HG02623 (cell line): ENCODE measurements around the gene FAM131C.
"Not testable (repeated sequence)": the region's sequence is repeated elsewhere in the genome, so short reads cannot be mapped to it uniquely, and the experiment has no call there.

ENCODE experiments used
- ATAC-seq: cut with Tn5 transposase; IDR thresholded peaks from one replicate; pipeline ENCODE4 v1.9.1; 2021; ENCODE audit warnings: moderate library complexity; ENCODE audit not compliant: unreplicated experiment

Gene FAM131C

DNA sequence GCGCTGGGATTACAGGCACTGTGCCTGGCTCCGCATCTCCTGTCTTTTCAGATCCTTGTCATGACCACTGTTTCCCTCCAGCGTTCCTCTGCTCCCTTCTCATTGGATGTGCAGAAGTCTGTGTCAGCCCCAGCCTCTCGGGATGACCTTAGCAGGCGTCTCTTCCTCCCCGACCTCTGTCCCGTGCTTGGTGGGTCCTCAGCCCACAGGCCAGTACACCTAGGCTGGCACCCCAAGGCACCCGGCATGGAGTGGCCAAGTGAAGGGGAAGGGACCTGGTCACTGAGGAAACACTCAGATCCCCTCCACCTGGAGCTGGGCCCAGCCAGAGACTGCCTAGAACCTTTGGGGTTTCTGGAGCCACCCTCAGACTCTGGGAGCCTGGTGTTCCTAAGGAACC, 32.3 kb downstream of the FAM131C start:
- ATAC-seq = no peak

DNA sequence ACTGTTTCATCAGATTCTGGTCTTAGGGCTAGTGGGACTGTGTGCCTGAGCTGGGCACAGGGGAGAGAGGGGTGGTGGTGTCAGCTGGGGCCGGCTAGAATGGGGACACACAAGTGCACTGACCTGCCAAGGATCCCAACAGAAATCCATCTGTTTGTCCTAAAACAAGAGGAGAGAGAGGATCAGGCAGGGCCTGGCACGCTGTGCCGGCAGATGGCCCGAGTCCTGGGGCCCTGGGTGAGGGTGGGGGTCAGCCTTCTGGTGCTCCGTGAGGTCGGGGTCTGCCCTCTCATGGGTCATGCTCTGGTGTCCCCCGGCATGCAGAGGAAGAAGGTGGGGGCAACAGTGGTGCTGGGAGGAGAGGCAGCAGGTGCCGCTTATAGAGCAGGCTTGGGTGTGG, 33.6 kb downstream of the FAM131C start:
- not testable (repeated sequence) for ATAC-seq

DNA sequence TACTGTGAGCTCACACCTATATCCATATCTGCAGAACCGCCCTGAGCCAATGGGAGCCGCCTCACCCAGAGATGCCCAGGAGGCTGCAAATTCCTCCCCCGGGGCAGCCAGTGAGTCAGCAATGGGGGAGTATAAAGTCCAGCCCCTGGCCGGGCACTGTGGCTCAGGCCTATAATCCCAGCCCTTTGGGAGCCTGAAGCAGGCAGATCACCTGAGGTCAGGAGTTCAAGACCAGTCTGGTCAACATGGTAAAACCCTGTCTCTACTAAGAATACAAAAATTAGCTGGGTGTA, 34.9 kb downstream of the FAM131C start:
- no peak for ATAC-seq

DNA sequence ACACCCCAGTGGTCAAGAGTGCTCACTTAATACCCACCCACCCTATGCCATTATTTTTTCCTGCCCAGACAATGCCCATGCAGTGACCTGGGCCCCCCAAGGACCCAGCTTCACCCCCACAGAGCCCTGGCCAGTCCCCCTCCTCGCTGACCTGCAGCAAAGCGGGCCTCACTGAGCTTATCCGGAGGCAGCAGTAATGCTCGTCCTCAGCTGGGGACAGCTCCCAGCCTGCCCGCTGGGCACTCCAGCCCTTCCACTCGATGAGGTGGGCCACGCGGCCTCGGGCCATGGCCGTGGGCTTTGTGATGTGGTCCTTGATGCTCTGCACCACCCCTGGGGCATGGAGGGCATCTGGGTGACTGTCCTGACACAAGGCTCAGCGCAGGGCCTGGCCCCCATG, 37.0 kb downstream of the FAM131C start:
- ATAC-seq = not testable (repeated sequence)

DNA sequence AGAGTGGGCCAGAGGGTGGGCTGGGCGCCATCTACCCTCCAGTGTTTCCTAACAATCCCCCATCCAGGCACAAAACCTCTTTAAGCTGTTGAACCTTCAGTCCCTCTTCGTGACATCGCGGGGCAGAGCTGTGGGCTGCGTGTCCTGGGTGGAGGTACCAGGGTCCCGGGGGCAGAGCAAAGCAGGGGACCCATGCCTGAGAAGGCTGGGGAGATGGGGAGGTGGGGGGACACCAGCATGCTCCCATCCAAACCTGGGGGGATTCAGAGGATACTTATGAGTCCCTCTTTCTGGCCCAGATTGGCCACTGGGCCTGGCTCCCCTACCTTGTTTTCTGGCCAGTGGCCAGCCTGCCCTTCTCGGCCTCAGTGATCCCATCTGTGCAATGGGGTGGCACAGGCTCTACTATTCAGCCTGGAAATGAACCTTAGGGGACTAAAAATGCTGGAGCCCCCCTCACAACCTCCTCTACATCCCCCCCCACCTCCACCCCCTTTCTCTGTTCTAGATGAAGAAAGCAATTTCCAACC, 40.3 kb downstream of the FAM131C start:
- not testable (repeated sequence) for ATAC-seq

DNA sequence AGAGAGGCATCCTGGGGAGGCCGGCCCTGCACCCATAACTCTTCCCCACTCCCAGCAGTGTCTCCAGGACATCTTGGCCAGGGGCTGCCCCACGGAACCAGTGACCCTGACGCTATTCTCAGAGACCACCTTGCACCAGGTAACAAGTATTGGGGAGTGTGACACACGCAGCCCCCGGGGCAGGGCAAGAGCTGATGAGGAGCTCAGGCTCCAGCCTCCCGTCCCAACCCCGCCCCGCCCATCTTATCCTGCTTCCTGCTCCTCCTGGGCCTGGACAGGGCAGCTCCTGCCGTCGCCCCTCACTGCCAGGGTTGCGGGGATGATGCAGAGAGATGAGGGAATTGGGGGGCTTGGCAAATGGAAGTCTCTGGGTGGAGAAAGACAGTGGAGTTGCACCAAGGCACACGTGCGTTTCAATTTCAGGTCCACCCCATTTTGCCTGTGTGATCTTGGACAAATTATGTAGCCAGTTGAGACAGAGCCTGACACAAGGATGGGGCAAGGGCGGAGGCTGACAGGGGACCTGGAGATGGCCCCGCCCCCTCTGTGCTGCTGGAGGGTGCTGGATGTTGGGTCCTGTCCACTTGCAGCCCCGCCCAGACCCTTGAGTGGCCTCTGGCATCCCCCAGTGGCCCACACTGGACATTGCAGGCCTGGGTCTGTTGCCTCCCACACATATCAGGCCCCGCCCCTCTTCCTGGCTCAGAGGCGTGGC, 40.9 kb downstream of the FAM131C start:
- ATAC-seq = no peak

DNA sequence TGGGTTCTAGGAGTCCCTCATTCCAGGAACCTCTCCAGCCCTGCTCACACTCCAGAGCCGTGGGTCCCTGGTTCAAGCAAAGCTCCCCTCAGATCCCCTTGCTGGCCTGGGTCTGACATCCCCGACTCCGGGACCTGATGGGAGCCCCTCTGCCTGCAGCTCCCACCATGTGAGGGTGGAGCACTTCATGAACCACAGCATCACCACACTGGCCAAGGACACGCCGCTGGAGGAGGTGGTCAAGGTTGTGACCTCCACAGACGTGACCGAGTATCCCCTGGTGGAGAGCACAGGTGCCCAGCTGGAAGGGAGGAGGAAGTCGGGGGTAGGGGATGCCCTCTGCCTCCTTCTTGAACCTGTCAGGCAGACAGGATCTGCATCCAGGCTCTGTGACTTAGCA, 41.9 kb downstream of the FAM131C start:
- no peak for ATAC-seq

DNA sequence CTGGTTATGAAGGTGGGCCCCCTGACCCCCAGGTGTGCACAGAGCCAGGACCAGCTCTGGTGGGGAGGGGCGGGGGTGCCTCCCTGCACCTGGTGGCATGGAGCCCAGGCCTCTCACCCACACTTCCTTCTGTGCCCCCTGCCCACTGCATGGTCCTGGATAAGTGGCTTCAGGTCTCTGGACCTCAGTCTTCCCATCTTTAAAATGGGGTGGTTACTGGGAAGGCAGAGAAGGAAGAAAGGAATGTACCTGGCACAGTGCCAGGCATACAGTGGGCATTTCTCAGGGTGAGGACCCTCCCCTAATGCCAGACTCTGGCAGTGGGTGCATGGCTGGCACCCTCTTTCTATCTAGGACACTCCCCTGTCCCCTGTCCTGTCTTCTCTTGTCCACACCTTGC, 44.2 kb downstream of the FAM131C start:
- ATAC-seq = no peak

DNA sequence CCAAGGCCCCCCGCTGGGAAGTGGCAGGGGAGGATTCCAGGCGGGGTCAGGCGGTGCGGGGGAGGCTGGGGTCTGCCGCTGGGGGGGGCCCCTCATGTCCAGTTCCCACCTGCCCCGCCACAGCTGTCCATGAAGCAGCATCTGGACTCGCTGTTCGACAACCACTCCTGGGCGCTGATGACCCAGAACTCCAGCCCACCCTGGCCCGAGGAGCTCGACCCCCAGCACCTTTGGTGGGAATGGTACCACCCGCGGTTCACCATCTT, 44.5 kb downstream of the FAM131C start:
- not testable (repeated sequence) for ATAC-seq

DNA sequence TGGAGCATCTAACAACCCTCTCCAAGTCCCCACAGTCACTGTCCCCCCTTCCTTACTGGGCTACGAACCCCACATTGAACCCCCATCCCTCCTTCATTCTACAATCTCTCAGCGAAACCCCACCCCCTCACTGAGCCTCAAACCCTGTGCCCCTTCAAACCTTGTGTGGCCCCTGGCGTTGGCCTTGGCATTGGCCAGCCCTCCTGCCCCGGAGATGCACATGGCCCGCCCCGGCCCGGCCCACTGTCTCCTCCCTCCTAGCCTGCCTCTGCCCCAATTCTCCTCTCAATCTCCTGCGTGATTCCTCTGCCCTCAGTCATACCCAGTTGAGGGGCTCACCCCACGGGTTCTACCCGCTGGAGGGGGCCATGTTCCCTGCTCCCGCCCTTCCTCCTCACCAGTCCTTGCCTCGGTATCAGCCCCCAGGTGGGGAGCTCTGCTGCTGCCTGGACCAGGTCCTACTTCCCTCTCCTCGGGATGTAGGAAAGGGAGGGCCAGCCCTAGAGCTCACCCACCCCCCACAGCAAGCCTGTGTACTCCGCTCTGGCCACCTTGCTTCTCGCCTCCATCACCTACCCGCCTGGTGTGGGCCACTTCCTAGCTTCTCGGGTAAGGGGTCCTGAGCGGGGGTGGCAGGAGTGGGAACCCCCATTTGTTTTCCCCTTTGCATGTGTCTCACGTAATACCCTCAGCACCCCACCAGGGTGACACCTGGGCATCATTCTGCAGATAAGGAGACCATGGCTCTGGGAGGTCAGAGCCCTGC, 45.0 kb downstream of the FAM131C start:
- no peak for ATAC-seq

DNA sequence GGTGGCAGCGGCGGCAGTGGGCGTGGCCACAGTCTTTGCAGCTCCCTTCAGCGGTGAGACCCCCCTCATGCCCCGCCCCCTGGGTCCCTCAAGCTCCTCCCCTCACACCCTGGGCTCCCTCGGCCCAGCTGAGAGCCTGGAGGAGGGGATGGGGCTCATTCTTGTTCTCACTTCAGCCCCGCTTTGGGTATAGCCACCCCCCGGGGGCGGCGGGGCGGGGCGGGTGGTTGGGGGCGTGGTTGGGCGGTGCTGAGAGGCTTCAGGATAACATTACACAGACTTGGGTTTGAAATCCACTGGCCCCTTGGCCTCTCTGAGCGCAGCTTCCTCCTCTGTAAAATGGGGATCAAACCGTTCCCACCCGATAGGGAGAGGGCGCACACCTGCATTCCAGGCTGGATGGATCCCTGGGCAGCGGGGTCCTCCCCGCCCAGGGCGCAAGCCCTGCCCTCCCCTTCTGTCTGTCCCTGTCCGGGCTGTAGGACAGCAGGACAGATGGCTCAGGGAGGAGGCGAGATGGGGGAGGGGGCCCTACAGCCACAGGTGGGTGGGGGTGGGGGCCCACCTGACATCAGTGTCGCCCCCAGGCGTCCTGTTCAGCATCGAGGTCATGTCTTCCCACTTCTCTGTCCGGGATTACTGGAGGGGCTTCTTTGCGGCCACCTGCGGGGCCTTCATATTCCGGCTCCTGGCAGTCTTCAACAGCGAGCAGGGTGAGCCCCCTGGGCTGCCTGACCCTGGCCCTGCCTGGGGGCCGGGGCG, 46.5 kb downstream of the FAM131C start:
- ATAC-seq = no peak

DNA sequence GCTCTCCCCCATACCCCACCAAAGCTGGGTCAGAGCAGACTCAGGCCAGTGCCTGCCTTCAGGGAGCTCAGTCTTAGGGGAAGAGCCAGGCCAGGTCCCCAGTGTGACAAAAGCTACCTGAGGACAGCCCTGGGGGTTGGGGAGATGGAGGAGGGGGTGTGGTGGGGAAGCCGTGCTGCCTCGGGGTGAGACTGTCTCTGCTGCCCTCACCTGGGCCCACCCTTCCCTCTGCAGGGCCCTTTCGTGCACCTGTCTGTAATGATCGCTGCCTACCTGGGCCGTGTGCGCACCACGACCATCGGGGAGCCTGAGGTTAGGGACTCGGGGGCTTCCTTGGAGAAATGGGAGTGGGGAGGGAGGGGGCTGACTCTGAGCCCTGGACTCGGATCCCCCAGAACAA, 47.1 kb downstream of the FAM131C start:
- not testable (repeated sequence) for ATAC-seq

DNA sequence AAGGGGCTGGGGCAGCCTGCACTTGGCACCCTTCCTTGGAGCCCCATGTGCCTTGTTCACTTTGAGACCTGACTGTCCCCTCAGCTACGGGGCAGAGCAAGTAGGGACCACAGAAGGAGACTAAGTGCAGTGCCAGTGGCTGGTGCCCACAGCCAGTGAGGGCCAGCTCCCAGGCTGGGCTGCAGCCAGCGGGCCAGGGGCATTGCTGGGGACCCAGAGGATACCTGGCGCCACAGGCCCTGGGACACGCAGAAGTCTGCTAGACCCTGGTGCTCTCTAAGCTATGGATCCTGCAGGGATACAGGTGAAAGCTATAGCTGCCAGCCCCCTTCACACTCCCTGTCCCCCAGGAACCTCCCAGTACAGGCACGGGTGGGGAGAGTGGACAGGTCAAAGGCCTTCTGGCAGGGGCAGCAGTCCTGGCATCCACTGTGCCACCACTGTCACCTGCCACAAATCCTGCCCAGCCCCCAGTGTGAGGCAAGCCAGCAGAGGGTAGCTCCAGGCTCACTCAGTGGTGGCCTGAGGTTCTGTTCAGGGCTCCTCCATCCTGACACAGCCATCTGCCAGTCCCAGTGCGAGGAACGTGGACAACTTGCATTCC, 50.3 kb downstream of the FAM131C start:
- ATAC-seq = no peak

DNA sequence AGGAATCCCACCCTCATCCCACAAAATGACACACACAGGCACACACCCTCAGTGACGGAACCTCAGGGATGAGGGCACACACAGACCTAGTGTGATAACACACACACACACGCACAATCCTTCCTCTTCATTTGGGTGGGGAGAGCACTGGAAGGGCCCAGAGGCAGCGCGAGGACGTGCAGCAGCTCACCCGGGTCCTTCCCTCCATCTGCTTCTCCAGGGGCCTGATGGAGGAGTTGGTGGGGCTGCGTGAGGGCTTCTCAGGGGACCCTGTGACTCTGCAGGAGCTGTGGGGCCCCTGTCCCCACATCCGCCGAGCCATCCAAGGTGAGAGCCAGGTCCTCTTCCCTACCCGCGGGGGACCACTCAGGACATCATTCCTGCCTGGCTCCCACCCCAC, 51.1 kb downstream of the FAM131C start:
- no peak for ATAC-seq

DNA sequence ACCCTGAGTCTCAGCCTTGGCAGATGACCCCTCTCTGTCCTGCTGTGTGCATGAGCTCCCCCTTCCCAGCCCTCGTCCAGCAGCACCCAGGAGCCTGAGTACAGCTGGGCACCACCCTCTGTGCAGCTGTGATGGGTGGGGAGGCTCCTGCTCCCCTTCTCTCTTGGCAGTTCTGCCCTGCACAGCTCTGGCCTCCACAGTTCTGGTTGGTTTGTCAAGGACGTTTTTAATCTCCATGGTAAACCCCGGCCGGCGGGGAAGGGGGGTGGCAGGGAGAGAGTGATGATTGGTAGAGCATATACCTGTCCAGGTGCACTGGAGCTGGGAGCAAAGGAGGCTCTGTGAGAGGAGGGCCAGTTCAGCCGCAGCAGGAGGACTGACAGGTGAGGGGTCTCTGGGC, 51.8 kb downstream of the FAM131C start, which contains the start of gene CLCNKA:
CLCNKA (plus strand) TSS at position 356 of the 400 bp plus-strand sequence. CDS start 584 bp downstream, outside the sequence.
- no peak for ATAC-seq

DNA sequence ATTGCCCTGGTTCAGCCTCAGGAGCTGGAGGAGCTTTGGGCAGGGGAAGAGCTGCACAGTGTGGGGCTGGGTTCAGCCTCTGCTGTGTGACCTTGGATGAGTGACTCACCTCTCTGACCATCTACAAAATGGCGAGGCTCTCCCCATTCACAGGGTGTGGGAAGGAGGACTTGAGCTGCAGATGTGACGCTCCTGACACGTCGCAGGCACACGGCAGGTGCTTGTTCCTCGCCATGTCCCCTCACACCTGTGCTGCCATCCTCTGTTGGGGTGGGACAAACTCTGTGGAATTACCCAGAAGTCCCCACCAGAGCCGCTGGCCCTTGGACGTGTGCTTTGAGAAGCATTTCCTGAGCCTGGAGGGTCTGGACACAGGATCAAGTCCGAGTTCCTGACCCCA, 52.6 kb downstream of the FAM131C start:
- not testable (repeated sequence) for ATAC-seq

DNA sequence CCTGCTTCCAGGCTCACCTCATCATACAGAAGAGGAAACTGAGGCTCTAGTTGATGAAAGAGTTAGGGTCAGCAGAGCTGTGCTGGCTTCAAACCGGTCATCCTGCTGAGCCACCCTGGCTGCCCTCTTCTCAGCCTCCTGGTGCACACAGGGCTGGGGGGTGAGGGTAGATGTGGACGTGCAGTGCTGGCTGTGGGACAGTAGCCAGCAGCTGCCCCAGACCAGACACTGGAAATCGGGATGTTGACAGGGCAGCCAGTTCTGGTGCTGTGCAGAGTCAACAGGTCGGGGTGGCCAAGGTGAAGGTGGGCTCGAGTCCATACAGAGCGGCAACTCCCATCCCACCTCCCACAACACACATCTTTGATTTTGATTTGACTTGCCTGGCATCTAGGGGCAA, 53.1 kb downstream of the FAM131C start:
- no peak for ATAC-seq

DNA sequence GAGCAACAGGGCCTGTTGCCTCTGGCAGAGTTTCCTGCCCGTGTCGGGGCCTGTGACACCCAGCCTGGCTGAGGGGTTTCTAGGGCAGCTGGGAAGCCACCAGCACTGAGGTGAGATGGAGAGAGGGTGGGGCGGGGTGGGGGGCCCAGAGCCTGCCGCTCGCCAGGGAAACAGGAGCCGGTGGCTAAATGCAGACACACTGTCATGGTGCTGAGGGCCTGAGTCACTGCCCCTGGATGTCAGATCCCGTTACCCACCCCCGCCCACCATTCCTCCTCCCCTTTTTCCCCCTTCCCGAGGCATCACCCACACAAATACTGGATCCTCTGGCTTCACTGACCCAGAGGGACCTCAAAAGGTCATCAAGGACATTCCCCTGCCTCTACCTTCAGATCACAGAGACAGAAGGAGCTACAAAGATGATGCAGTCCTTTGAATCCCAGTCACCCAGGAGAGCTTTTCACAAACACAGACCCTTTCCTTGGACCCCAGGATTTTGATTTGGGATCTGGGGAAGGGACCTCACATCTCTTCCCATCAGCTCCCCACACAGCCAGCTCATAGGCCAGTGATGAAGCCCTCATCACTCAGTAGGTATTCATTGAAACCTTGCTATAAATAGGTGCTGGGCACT, 53.7 kb downstream of the FAM131C start:
- no peak for ATAC-seq

DNA sequence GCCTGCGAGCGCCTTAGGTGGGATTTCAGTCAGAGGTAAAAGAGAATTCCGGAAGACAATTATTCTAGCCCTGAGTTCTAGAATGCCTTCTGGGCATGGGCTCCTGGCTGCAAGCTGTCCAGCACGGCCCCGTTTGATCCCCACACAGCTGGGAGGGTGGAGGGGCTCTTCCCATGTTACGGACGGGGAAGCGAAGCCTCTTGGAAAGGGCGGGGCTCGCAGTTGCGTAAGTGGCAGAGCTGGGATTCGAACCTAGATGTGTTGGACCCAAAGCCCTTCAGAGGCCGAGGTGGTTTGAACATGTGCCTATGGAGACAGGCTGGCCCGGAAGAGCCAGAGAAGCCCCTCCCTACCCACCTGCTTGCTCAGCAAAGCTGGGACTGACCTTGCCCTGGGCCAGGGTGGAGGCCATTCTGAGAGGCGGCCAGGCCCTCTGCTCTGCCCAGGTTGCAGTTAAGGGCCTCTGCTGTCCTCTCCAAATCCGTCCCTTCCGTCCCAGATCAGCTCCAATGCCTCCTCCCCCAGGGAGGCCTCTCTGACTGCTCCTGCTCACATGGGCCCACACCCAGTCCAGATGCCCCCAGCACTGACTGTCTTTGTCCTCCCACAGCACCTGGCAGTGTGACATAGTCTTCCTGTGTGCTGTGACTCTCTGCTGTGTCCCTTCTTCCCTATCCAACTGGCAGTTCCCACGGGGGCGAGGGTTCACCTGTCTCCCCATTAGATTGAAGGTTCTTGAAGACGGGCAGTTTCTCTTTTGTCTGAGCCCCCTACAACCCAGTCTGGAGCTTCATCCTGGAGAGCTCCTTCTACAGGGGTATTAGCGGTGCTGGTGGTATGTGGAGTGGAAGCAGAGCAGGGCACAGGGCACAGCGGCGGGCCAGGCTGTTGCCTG, 54.5 kb downstream of the FAM131C start:
- no peak for ATAC-seq

DNA sequence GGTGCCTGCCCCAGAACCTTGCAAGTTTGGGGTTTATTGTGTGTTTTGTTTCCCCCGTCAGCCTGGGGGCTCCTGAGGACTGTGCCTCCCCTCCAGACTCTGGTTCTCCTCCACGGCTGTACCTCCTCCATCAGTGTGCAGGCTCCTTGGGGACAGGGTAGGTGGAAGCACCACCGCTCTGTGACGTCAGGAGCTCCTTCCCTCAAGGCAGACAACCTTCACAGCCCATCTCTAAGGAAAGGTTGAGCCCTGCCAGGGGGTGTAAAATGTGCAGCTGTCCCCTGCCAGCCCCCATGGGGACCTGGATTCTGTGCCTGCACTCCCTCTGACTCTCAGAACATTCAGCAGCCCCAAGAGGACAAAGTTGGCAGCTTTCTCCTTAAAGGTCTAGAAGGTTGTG, 55.1 kb downstream of the FAM131C start:
- no peak for ATAC-seq
